Fibroblast of lung (primary cell): ENCODE results near the gene ARL1. TPM values are rescaled to one million over a fixed set of nuclear protein-coding genes. Genes with fewer than 3 reads are reported as not detected.

Experiments used
- DNase-seq, 2 donors: peaks; one replicate each; pipeline versions ENCODE4 v3.0.0 to v3.0.0-alpha.2; 2010; ENCODE audit warnings: low read depth in 2 of 2
- H2AFZ ChIP-seq: 2 replicates; pipeline ENCODE4 v1.5.1; 2012; ENCODE audit warnings: low read length, control low read depth, inconsistent platforms
- H3K27ac ChIP-seq: 2 replicates; pipeline ENCODE4 v1.5.1; 2011; ENCODE audit warnings: low read length, control low read depth; ENCODE audit not compliant: insufficient read depth
- H3K27me3 ChIP-seq: 2 replicates; pipeline ENCODE4 v1.5.1; 2011; ENCODE audit warnings: mild to moderate bottlenecking, low read length; ENCODE audit not compliant: control insufficient read depth, insufficient read depth
- H3K36me3 ChIP-seq: 2 replicates; pipeline ENCODE4 v1.5.1; 2011; ENCODE audit warnings: low read length; ENCODE audit not compliant: control insufficient read depth, insufficient read depth
- H3K4me1 ChIP-seq: 2 replicates; pipeline ENCODE4 v1.5.1; 2011; ENCODE audit warnings: low read length; ENCODE audit not compliant: control insufficient read depth, insufficient read depth; ENCODE audit errors: extremely low read depth
- H3K4me2 ChIP-seq: 2 replicates; pipeline ENCODE4 v1.5.1; 2011; ENCODE audit warnings: low read length, control low read depth; ENCODE audit not compliant: insufficient read depth; ENCODE audit errors: extremely low read depth
- H3K4me3 ChIP-seq, 4 experiments: fragments of 200-600 bp in 1 of 4; sonication (generic) in 1 of 4; replicated peaks in 1 of 4; 2 replicates each; pipeline ENCODE4 v1.5.1; 2011 to 2016; ENCODE audit warnings: low read length in 4 of 4, low read depth in 3 of 4, mild to moderate bottlenecking in 3 of 4, control low read depth in 2 of 4, inconsistent platforms in 1 of 4, mixed read lengths in 1 of 4; ENCODE audit not compliant: insufficient read depth in 1 of 4; ENCODE audit errors: control extremely low read depth in 1 of 4
- H3K79me2 ChIP-seq: 2 replicates; pipeline ENCODE4 v1.5.1; 2012; ENCODE audit warnings: mild to moderate bottlenecking, low read length, inconsistent platforms; ENCODE audit not compliant: control insufficient read depth, insufficient read depth
- H3K9ac ChIP-seq: 2 replicates; pipeline ENCODE4 v1.5.1; 2011; ENCODE audit warnings: mild to moderate bottlenecking, low read length, control low read depth; ENCODE audit not compliant: insufficient read depth
- H3K9me3 ChIP-seq: 2 replicates; pipeline ENCODE4 v1.5.1; 2012; ENCODE audit warnings: low read depth, low read length; ENCODE audit not compliant: control insufficient read depth, insufficient read depth
- H4K20me1 ChIP-seq: 2 replicates; pipeline ENCODE4 v1.5.1; 2011; ENCODE audit warnings: low read length; ENCODE audit not compliant: control insufficient read depth, insufficient read depth; ENCODE audit errors: extremely low read depth
- EZH2 ChIP-seq: IDR thresholded peaks from 2 replicates; pipeline ENCODE4 v1.5.1; 2012; ENCODE audit warnings: low read length, control low read depth, mild to moderate bottlenecking; ENCODE audit errors: missing control alignments
- polyA plus RNA-seq, 2 donors: library from polyadenylated mRNA; depleted of rRNA in 1 of 2; stranded (reverse) in 1 of 2; unstranded in 1 of 2; fragments of >200 nt; gene quantifications; 2 replicates each; pipeline ENCODE4 v1.2.1, GENCODE V29; 2011 to 2012; ENCODE audit warnings: missing spikeins in 1 of 2
- total RNA-seq: library from RNA; depleted of rRNA; stranded (reverse); fragments of >200 nt; gene quantifications from 2 replicates; pipeline ENCODE4 v1.2.1, GENCODE V29; 2014
- TF ChIP-seq, protein P1 (sequence below), 2 donors: IDR thresholded peaks in 1 of 2; conservative IDR thresholded peaks in 1 of 2; 1 replicate in 1 of 2; 2 replicates in 1 of 2; pipeline ENCODE4 v1.5.1; 2011 to 2012; ENCODE audit warnings: low read length in 2 of 2, control low read depth in 1 of 2, inconsistent platforms in 1 of 2, low read depth in 1 of 2, mild to moderate bottlenecking in 1 of 2

The ARL1 gene
- total and polyA plus RNA-seq, 2 donors (not counting 1 experiment from before 2014, with no cell fraction given) = 92.6 to 147 TPM

- TF ChIP-seq, protein P1, sequence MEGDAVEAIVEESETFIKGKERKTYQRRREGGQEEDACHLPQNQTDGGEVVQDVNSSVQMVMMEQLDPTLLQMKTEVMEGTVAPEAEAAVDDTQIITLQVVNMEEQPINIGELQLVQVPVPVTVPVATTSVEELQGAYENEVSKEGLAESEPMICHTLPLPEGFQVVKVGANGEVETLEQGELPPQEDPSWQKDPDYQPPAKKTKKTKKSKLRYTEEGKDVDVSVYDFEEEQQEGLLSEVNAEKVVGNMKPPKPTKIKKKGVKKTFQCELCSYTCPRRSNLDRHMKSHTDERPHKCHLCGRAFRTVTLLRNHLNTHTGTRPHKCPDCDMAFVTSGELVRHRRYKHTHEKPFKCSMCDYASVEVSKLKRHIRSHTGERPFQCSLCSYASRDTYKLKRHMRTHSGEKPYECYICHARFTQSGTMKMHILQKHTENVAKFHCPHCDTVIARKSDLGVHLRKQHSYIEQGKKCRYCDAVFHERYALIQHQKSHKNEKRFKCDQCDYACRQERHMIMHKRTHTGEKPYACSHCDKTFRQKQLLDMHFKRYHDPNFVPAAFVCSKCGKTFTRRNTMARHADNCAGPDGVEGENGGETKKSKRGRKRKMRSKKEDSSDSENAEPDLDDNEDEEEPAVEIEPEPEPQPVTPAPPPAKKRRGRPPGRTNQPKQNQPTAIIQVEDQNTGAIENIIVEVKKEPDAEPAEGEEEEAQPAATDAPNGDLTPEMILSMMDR (conservative IDR thresholded peaks at IDR 0.05 in 1 of 2, IDR thresholded peaks at IDR 0.05 in 1 of 2; ENCODE audit: low read depth in 1 of 2, low read length in 2 of 2) = no peak
- no peak for TF ChIP-seq EZH2
- Histone ChIP-seq H3K9ac (no peak overlapping the region), H3K4me1 (no peaks in the 10 kb centered on the region), H3K79me2 (no peaks in the 10 kb centered on the region), H3K9me3 (no peaks in the 10 kb centered on the region), H2AFZ (no peak overlapping the region), H3K4me2 (no peak overlapping the region), H3K4me3 (no peak overlapping the region), H3K36me3 (peaks cover 11% of the 10 kb centered on the region), H4K20me1 (no peaks in the 10 kb centered on the region), H3K27ac (no peak overlapping the region), H3K27me3 (no peaks in the 10 kb centered on the region)
- DNase-seq = no peak
Observed at GRCh38 chr12:101368016-101368415, 39.6 kb downstream of the ARL1 start.

GRCh38 chr12:101361455-101361854 lies 46.1 kb downstream of the ARL1 start:
- no peaks in the 10 kb centered on the region for H3K9me3 ChIP-seq
- no peak overlapping the region for H3K4me3 ChIP-seq
- no peak overlapping the region for H3K27ac ChIP-seq
- peaks cover 2% of the 10 kb centered on the region for H3K36me3 ChIP-seq
- H3K4me2 ChIP-seq = no peak overlapping the region
- H3K4me1 ChIP-seq = no peaks in the 10 kb centered on the region
- no peak overlapping the region for H3K9ac ChIP-seq
- no peaks in the 10 kb centered on the region for H4K20me1 ChIP-seq
- no peaks in the 10 kb centered on the region for H3K27me3 ChIP-seq
- no peaks in the 10 kb centered on the region for H3K79me2 ChIP-seq
- TF ChIP-seq EZH2 = no peak
- TF ChIP-seq, protein P1 (conservative IDR thresholded peaks at IDR 0.05 in 1 of 2, IDR thresholded peaks at IDR 0.05 in 1 of 2; ENCODE audit: low read depth in 1 of 2, low read length in 2 of 2) = no peak
- no peak overlapping the region for H2AFZ ChIP-seq
- DNase-seq = no peak

DNA sequence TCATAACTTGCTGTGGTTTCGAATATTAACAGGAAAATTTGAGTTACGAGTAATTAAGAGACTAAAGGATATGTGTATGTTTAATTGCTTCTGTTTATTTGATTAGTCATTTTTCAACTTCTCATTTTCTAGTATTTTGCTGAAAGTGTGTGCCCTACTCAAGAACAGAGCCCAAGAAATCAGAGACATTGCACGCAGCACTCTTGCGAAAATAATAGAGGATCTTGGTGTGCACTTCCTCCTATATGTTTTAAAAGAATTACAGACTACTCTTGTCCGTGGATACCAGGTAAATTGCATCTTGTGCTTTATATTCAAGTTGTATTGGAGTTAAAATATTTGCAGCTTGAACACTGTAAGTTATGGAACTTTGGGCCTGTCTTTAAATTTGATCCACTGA lies 50.8 kb downstream of the ARL1 start:
- no peaks in the 10 kb centered on the region for H3K79me2 ChIP-seq
- no peak overlapping the region for H2AFZ ChIP-seq
- H3K27ac ChIP-seq = no peak overlapping the region
- H3K27me3 ChIP-seq = no peaks in the 10 kb centered on the region
- no peak overlapping the region for H3K4me2 ChIP-seq
- H3K4me3 ChIP-seq = no peak overlapping the region
- no peaks in the 10 kb centered on the region for H3K9me3 ChIP-seq
- TF ChIP-seq EZH2 = no peak
- TF ChIP-seq, protein P1 (conservative IDR thresholded peaks at IDR 0.05 in 1 of 2, IDR thresholded peaks at IDR 0.05 in 1 of 2; ENCODE audit: low read depth in 1 of 2, low read length in 2 of 2) = no peak
- no peak for DNase-seq
- H3K9ac ChIP-seq = no peak overlapping the region
- H3K4me1 ChIP-seq = no peaks in the 10 kb centered on the region
- peaks cover under 1% of the 10 kb centered on the region for H3K36me3 ChIP-seq
- H4K20me1 ChIP-seq = no peaks in the 10 kb centered on the region
